HG02610 (cell line): ENCODE measurements around the gene LMX1B.

Experiments
- ATAC-seq: cut with Tn5 transposase; IDR thresholded peaks from one replicate; pipeline ENCODE4 v1.9.1; 2021; ENCODE audit warnings: mild to moderate bottlenecking, moderate library complexity; ENCODE audit not compliant: unreplicated experiment

Gene LMX1B

GRCh38 chr9:126692759-126693427 lies 79.2 kb downstream of the LMX1B start:
- no peak for ATAC-seq

DNA sequence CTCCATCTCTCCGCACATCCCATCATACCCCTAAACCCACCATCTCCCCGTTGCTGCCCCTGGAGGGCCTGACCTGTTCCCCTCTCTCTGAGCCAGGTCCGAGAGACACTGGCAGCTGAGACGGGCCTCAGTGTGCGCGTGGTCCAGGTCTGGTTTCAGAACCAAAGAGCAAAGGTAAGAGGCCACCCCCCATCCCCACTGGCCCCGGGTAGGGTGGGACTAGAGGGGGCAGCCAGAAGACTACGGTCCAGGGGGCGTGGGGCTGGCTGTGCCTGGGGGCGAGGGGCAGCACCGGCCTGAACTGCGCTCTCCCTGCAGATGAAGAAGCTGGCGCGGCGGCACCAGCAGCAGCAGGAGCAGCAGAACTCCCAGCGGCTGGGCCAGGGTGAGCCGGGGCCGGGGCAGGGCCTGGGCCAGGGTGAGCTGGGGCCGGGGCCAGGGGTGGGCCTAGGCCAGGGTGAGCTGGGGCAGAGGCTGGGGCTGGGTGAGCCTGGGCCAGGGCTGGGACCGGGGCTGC lies 79.8 kb downstream of the LMX1B start:
- ATAC-seq, result no peak

GRCh38 chr9:126694206-126695081 lies 80.7 kb downstream of the LMX1B start:
- ATAC-seq, result no peak

DNA sequence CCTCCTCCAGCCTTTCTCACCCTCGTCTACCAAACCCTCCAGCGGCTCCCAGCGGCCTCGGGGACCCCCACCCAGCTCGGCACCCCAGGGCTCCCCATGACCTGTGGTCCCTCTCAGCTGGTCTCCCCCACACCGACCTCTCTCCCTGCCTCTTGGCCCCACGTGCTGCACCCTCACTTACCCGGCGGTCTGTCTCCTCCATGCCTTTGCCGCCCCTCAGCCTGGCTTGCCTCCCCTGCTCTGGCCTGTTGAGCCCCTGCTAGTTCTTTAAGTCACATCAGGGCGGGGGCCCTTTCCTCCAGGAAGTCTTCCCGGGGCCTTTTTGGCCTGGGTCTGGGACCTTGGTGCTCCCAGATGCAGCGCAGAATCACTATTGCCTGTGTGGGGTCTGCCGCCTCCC lies 81.5 kb downstream of the LMX1B start:
- no peak for ATAC-seq

DNA sequence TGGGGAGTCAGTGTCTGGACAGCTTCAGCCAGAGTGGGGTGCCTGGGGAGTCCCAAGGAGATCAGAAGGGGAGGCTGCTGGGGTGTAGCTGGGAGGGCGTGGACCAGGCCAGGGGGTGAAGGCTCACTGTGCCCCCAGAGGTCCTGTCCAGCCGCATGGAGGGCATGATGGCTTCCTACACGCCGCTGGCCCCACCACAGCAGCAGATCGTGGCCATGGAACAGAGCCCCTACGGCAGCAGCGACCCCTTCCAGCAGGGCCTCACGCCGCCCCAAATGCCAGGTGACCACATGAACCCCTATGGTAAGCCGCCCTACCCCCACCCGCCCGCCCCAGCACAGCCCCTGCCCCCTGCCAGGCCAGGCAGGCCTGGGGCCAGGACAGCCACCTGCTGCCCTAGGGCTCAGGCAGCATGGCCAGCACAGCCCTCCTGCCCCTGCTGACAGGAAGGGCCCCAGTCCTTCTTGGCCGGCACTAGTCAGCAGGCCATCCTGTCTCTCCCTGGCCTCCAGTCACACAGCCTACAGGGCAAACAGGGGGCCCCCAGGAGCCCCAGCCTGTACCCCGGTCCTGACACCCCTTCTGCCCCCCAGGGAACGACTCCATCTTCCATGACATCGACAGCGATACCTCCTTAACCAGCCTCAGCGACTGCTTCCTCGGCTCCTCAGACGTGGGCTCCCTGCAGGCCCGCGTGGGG lies 82.1 kb downstream of the LMX1B start:
- no peak for ATAC-seq

GRCh38 chr9:126696401-126697145 lies 82.8 kb downstream of the LMX1B start:
- ATAC-seq, result no peak

GRCh38 chr9:126697330-126697729 lies 83.6 kb downstream of the LMX1B start:
- no peak for ATAC-seq

DNA sequence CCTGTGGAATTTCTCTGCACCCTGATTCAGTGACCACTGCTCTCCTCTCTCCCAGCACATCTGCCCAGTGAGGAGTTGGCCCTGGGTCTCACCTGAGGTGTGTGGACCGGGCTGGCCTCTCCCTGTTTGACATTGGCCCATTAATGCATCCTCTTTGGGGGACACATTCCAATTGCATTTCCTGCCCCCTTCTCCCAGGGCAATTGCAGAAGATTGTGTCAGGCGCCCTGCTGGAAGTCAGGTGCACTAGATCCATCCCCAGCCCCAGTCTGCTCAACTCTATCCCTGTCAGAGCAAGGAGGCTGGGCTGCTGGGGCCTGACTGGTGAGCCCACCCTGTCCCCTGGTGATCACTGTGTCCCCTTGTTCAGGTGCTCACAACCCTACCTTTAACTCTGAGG lies 84.5 kb downstream of the LMX1B start:
- no peak for ATAC-seq

GRCh38 chr9:126698756-126699155 lies 85.0 kb downstream of the LMX1B start:
- ATAC-seq, result no peak

DNA sequence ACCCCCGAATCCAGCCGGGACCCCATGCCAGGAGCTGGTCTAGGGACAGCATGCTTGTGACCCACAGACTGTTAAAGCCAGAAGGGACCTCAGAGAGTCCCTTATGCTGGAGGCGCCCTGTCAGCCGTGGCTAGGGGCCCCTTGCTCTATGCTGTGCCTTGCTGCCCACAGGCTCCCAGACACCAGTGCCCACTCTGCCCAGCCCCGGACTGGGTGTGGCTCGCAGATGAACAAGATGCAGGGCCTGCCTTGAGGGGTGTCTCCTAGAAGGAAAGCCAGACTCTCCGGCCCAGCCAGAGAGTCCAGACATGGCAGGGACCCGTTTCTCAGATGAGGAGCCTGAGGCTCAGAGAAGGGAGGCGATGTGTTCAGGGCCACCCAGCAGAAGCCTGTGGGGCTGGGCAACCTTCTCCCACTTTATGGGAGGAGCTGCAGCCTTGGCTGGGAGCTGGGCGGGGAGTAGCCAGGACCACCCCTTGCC lies 85.7 kb downstream of the LMX1B start:
- no peak for ATAC-seq

DNA sequence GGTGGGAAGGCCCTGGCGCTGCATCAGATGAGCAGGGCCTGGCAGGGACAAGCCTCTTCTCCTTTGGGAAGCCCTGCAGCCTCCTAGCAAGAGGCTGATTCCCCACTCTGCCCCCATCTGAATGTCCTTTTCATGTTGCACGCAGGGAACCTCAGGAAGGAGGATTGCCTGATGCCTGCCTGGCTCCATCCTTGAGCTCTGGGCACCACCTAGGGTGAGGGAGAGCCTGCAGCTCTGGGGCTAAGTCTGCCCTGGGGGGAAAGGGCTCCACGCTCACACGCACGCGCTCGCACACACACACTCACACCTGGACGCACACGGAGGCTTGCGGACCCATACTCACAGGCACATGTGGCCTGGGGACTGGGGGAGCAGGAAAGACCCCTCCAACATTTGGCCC lies 86.6 kb downstream of the LMX1B start:
- ATAC-seq, result no peak

GRCh38 chr9:126700903-126701812 lies 87.4 kb downstream of the LMX1B start:
- ATAC-seq, result no peak

DNA sequence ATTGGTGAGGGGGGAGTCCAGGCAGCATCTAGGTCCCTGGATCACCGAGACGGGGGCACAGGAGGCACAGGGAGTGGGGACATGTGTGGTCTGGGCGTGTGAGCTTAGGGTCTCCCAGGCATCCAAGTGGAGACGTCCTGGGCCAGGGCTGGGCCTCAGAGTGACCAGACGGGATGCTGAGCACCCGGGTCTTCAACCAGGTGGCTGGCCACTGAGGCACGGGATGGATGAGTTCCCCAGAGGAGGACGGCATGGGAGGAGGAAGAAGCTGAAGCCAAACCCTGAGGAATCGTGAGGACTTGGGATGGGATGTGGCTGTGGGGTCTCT lies 88.0 kb downstream of the LMX1B start:
- no peak for ATAC-seq

- ATAC-seq, result no peak
Measured at GRCh38 chr9:126702151-126703001, 88.6 kb downstream of the LMX1B start.

DNA sequence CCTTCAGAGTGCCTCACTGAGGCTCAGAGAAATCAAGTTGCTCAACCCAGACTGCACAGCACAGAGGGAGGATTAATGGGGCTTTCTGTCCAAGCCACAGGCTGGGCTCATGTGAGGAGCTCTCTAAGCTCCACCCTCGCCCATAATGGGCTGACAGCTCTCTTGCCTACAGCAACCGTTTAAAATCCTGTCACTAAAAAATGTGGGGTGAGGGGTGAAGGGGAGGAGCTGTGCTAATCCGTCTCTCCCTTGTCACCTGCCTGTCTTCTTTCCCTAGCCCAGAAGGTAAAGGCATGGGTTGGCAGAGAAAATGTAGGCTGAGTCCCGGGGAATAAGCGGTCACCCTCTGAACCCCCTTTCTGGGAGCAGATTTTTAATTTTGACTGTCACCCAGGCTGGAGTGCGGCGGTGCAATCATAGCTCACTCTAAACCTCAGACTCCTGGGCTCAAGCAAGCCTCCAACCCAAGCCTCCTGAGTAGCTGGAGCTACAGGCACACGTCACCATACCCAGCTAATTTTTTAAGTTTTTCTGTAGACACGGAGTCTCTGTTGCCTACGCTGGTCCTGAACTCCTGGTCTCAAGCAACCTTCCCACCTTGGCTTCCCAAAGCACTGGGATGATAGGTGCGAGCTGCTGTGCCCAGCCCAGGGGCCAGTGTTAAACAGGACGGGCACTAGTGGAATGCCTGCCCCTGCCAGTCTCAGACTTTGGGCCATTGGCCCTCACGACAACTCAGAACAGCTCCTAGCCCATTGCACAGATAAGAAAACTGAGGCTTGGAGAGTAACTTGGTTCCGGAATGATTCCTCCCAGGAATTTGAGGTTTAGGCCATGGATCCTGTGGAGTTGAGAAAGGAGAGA lies 89.5 kb downstream of the LMX1B start:
- ATAC-seq, result no peak

DNA sequence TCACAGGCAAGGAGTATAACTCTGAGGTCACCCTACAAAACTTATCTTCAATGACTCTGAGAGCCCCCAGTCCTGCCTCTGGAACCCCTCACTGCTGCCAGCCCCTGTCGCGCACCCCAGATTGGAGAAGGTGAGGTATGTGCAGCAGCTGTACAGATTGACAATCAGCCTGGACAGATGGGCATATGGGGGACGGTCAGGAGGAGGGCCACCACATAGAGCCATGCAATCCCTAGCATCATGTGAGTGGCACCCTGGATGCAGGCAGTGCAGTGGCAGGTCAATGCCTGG lies 90.1 kb downstream of the LMX1B start:
- no peak for ATAC-seq

- ATAC-seq, result no peak
Measured at GRCh38 chr9:126704157-126704891, 90.6 kb downstream of the LMX1B start.
